ENCODE measurements around the gene TRIM29.

DNA sequence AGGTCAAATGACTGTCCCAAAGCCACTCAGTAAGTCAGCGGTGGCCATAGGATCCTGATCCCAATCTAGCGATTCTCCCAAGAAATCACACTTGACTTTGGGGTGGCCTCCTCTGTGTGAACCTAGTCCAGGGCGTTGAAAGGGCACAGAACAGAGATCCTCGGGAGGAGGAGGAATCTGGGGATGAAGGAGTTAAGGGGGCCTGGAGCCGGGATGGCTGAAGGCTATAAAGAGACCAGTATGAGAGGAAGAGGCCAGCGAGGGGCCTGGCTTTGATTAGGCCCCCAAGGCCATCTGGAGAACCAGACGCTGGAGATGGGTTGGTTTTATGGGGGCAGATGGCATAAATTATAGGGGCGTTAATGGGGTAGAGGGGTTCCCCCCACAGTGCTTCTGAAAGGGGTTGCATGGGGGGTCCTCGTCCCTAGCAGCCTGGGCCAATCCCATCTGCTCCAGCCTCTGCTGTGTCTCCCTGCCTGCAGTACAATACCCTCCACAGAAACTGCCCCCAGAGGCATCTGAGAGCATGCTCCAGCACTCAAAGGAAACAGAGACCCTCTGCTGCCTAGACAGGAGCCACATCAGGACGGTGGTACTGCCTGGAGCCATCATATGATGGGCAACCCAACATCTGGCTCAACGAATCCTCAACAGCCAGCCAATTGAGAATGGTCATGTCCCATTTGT lies 35.2 kb upstream of the TRIM29 start:
- TF ChIP-seq EP300 (IDR thresholded peaks at IDR 0.05) (no peak), POLR2A (IDR thresholded peaks at IDR 0.05) (no peak)

Data from ovary (tissue), 1 donor.